Gastrocnemius medialis (tissue), 4 donors: ENCODE measurements around the gene WDR37.
"Not testable (repeated sequence)": the region's sequence is repeated elsewhere in the genome, so short reads cannot be mapped to it uniquely, and the experiment has no call there.

Source experiments
- POLR2A ChIP-seq, 2 donors: fragments of 450-650 bp; IDR thresholded peaks; one replicate each; pipeline ENCODE4 v1.6.1; 2017; ENCODE audit warnings: antibody characterized with exemption in 2 of 2, mild to moderate bottlenecking in 2 of 2, moderate library complexity in 2 of 2
- TF ChIP-seq, protein P1 (sequence below), 5 experiments: fragments of 450-650 bp in 3 of 5; fragments of 200-600 bp in 2 of 5; sonication (generic) in 2 of 5; IDR thresholded peaks in 4 of 5; conservative IDR thresholded peaks in 1 of 5; 1 replicate in 4 of 5; 2 replicates in 1 of 5; pipeline ENCODE4 v1.5.1; 2016 to 2019; ENCODE audit warnings: antibody characterized with exemption in 5 of 5, mild to moderate bottlenecking in 3 of 5, moderate library complexity in 3 of 5

DNA sequence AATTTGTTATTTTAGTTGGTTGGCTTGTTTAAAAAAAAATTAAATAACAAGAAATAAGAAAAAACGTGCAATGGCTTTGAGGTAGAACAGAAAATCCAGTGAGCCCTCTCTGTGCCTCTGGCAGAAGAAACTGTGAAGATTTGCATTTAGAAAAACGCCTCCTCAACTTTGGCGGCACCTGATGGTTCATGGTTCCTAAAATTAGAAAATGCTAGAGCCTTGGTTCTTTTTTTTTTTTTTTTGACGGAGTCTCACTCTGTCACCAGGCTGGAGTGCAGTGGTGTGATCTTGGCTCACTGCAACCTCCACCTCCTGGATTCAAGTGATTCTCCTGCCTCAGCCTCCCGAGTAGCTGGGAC is 105.1 kb downstream of the WDR37 start:
- TF ChIP-seq, protein P1, sequence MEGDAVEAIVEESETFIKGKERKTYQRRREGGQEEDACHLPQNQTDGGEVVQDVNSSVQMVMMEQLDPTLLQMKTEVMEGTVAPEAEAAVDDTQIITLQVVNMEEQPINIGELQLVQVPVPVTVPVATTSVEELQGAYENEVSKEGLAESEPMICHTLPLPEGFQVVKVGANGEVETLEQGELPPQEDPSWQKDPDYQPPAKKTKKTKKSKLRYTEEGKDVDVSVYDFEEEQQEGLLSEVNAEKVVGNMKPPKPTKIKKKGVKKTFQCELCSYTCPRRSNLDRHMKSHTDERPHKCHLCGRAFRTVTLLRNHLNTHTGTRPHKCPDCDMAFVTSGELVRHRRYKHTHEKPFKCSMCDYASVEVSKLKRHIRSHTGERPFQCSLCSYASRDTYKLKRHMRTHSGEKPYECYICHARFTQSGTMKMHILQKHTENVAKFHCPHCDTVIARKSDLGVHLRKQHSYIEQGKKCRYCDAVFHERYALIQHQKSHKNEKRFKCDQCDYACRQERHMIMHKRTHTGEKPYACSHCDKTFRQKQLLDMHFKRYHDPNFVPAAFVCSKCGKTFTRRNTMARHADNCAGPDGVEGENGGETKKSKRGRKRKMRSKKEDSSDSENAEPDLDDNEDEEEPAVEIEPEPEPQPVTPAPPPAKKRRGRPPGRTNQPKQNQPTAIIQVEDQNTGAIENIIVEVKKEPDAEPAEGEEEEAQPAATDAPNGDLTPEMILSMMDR (IDR thresholded peaks at IDR 0.05 in 4 of 5, conservative IDR thresholded peaks at IDR 0.05 in 1 of 5): not testable (repeated sequence)
- TF ChIP-seq POLR2A (IDR thresholded peaks at IDR 0.05): not testable (repeated sequence)
